Ovary (tissue), 3 donors: ENCODE data around the gene TMED1.

Source experiments
- CTCF ChIP-seq, 3 donors: fragments of 450-650 bp in 2 of 3; fragments of 200-600 bp in 1 of 3; IDR thresholded peaks; one replicate each; pipeline versions ENCODE4 v1.5.1 to v1.8.0; 2016 to 2022; ENCODE audit warnings: antibody characterized with exemption in 3 of 3, mild to moderate bottlenecking in 1 of 3
- EP300 ChIP-seq: sonication (generic); formaldehyde crosslinking; IDR thresholded peaks from one replicate; pipeline ENCODE4 v1.6.1; 2017; ENCODE audit warnings: antibody characterized with exemption
- POLR2A ChIP-seq: fragments of 450-650 bp; IDR thresholded peaks from one replicate; pipeline ENCODE4 v1.6.1; 2017; ENCODE audit warnings: antibody characterized with exemption, mild to moderate bottlenecking, moderate library complexity
- donor health status: DM: no; HTN: no; CAD: no.

GRCh38 chr19:10808937-10809649 is 26.9 kb downstream of the TMED1 start:
- TF ChIP-seq POLR2A (no peak), CTCF (IDR thresholded peaks at IDR 0.05) (no peak), EP300 (no peak)
